ENCODE measurements around the gene POLR1C.
"Not testable (repeated sequence)": the region's sequence is repeated elsewhere in the genome, so short reads cannot be mapped to it uniquely, and the experiment has no call there.

The POLR1C gene

GRCh38 chr6:43509984-43510826 is 6.7 kb upstream of the POLR1C start, which contains the start of gene LRRC73:
LRRC73 (minus strand) TSS chr6:43510346; CDS start chr6:43509785, 561 bp downstream.
- DNase-seq (ENCODE audit: low read depth) = peak; percentile 61

- DNase-seq (ENCODE audit: low read depth) = no peak
Measured at GRCh38 chr6:43510827-43511163, 6.1 kb upstream of the POLR1C start.

GRCh38 chr6:43511824-43512415 is 5.0 kb upstream of the POLR1C start:
- DNase-seq (ENCODE audit: low read depth) = no peak

- no peak for DNase-seq (ENCODE audit: low read depth)
Measured at GRCh38 chr6:43515808-43516207, 1.1 kb upstream of the POLR1C start.

- no peak for DNase-seq (ENCODE audit: low read depth)
Measured at GRCh38 chr6:43516367-43516696, 557 bp upstream of the POLR1C start.

GRCh38 chr6:43517505-43518357 is 842 bp downstream of the POLR1C start:
- no peak for DNase-seq (ENCODE audit: low read depth)

- DNase-seq (ENCODE audit: low read depth) = no peak
Measured at GRCh38 chr6:43520097-43520496, 3.2 kb downstream of the POLR1C start.

GRCh38 chr6:43521836-43522235 is 4.9 kb downstream of the POLR1C start:
- no peak for DNase-seq (ENCODE audit: low read depth)

GRCh38 chr6:43522547-43523261 is 5.8 kb downstream of the POLR1C start:
- no peak for DNase-seq (ENCODE audit: low read depth)

GRCh38 chr6:43523284-43523683 is 6.4 kb downstream of the POLR1C start:
- no peak for DNase-seq (ENCODE audit: low read depth)

GRCh38 chr6:43524483-43524961 is 7.6 kb downstream of the POLR1C start:
- no peak for DNase-seq (ENCODE audit: low read depth)

- no peak for DNase-seq (ENCODE audit: low read depth)
Measured at GRCh38 chr6:43532201-43532600, 15.3 kb downstream of the POLR1C start.

GRCh38 chr6:43538986-43539385 is 22.1 kb downstream of the POLR1C start:
- DNase-seq (ENCODE audit: low read depth) = not testable (repeated sequence)

GRCh38 chr6:43539409-43539808 is 22.5 kb downstream of the POLR1C start:
- not testable (repeated sequence) for DNase-seq (ENCODE audit: low read depth)

- no peak for DNase-seq (ENCODE audit: low read depth)
Measured at GRCh38 chr6:43540507-43540906, 23.6 kb downstream of the POLR1C start.

GRCh38 chr6:43541774-43542471 is 25.0 kb downstream of the POLR1C start:
- no peak for DNase-seq (ENCODE audit: low read depth)

GRCh38 chr6:43544461-43544860 is 27.6 kb downstream of the POLR1C start:
- no peak for DNase-seq (ENCODE audit: low read depth)

GRCh38 chr6:43547222-43547621 is 30.3 kb downstream of the POLR1C start:
- DNase-seq (ENCODE audit: low read depth) = no peak

- DNase-seq (ENCODE audit: low read depth) = not testable (repeated sequence)
Measured at GRCh38 chr6:43557620-43558019, 40.7 kb downstream of the POLR1C start.

GRCh38 chr6:43559328-43559727 is 42.4 kb downstream of the POLR1C start:
- no peak for DNase-seq (ENCODE audit: low read depth)

GRCh38 chr6:43570876-43571441 is 54.1 kb downstream of the POLR1C start:
- no peak for DNase-seq (ENCODE audit: low read depth)
